ENCODE results near the gene FGL2.
"Not testable (repeated sequence)": the region's sequence is repeated elsewhere in the genome, so short reads cannot be mapped to it uniquely, and the experiment has no call there.

Gene FGL2

DNA sequence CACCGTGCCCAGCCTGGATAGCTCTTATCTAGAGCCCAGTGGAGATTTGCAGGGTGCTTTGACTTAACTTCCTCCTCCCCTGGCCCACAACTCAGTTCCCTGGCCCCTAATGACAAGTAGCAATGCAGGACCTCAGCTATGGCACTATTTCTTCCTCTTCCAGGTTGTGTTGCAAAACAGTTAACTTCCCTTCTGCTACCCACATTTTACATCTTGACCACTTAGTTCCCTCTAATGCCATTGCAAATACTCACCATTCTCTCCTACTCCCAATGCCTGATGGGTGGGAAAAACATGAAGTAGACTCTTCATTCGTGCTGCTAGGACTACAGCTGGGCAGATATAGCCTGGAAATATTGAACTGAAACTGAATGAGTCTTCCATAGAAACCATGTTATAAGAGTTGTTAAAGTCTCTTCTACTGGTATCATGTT is 39.1 kb upstream of the FGL2 start:
- Histone ChIP-seq H3K27ac (ENCODE audit: insufficient read depth, low read depth, low read length, poor library complexity, severe bottlenecking) (no peak overlapping the region), H3K36me3 (ENCODE audit: control insufficient read depth, insufficient read depth, low read length) (no peaks in the 10 kb centered on the region), H3K9me3 (ENCODE audit: control insufficient read depth, low read length) (no peaks in the 10 kb centered on the region), H3K27me3 (ENCODE audit: control insufficient read depth, insufficient read depth, low read length, poor library complexity, severe bottlenecking) (no peaks in the 10 kb centered on the region), H3K4me1 (ENCODE audit: control insufficient read depth, insufficient read depth, low read length) (no peaks in the 10 kb centered on the region), H3K4me3 (ENCODE audit: insufficient read depth, low read depth, low read length) (no peak overlapping the region)
- WGBS, 2 experiments = 90 to 96% methylated on average over 2 of the region's 2 CpGs

DNA sequence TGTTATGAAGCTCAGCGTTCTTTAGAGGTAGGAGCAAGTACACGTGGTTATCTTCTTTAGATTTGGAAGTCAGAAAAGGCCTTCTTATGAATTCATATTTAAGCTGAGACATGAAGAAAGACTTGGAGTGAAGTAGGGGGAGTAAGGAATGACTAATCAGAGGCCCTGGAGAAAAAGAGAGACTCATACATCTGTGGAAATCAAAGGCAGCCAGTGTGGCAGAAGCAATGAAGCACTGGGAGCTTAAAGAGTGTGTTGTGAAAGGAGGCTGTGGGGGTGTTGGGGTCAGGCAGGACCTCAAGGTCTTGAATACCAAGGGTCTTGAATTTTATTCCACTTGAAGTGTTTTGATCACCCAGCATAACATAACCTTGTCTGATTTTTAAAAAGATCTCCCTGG is 35.7 kb upstream of the FGL2 start:
- Histone ChIP-seq H3K36me3 (ENCODE audit: control insufficient read depth, insufficient read depth, low read length) (no peaks in the 10 kb centered on the region), H3K27me3 (ENCODE audit: control insufficient read depth, insufficient read depth, low read length, poor library complexity, severe bottlenecking) (no peaks in the 10 kb centered on the region), H3K9me3 (ENCODE audit: control insufficient read depth, low read length) (no peaks in the 10 kb centered on the region), H3K4me1 (ENCODE audit: control insufficient read depth, insufficient read depth, low read length) (no peaks in the 10 kb centered on the region), H3K4me3 (ENCODE audit: insufficient read depth, low read depth, low read length) (no peak overlapping the region), H3K27ac (ENCODE audit: insufficient read depth, low read depth, low read length, poor library complexity, severe bottlenecking) (no peak overlapping the region)
- 96 to 98% methylated on average over 2 of the region's 2 CpGs for WGBS, 2 experiments

DNA sequence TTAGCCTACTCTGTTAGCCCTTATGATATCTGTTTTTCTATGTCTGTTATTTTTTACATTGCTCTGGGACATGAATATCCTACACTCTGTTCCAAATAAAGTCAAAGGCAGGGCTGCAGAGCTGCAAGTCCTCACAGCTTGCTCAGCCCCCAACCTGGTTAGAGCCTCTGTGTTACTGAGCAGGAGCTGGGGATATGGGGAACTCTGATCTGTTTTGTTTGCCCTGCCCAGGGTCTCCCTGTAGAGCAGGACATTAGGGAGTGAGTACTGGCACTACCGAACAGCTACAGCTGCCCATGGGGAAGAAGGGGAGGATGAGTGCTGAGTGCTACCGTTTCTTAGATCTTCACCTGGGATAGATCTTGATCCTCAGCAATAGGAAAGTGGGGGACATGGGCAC is 32.8 kb upstream of the FGL2 start:
- Histone ChIP-seq H3K4me3 (ENCODE audit: insufficient read depth, low read depth, low read length) (no peak overlapping the region), H3K9me3 (ENCODE audit: control insufficient read depth, low read length) (no peaks in the 10 kb centered on the region), H3K27ac (ENCODE audit: insufficient read depth, low read depth, low read length, poor library complexity, severe bottlenecking) (no peak overlapping the region), H3K4me1 (ENCODE audit: control insufficient read depth, insufficient read depth, low read length) (no peaks in the 10 kb centered on the region), H3K36me3 (ENCODE audit: control insufficient read depth, insufficient read depth, low read length) (no peaks in the 10 kb centered on the region), H3K27me3 (ENCODE audit: control insufficient read depth, insufficient read depth, low read length, poor library complexity, severe bottlenecking) (no peaks in the 10 kb centered on the region)
- 84 to 87% methylated on average over 2 of the region's 2 CpGs for WGBS, 2 experiments

DNA sequence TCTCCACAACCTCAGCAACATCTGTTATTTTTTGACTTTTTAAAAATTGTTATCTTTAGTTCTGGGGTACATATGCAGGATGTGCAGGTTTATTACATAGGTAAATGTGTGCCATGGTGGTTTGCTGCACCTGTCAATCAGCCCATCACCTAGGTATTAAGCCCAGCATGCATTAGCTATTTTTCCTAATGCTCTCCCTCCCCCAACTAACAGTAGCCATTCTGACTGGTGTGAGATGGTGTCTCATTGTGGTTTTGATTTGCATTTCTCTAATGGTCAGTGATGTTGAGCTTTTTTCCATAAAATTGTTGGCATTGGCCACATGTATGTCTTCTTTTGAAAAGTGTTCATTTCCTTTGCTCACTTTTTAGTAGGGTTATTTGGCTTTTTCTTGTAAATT is 29.2 kb upstream of the FGL2 start:
- not testable (repeated sequence) for H3K27me3 ChIP-seq (ENCODE audit: control insufficient read depth, insufficient read depth, low read length, poor library complexity, severe bottlenecking); H3K27ac ChIP-seq (ENCODE audit: insufficient read depth, low read depth, low read length, poor library complexity, severe bottlenecking); H3K9me3 ChIP-seq (ENCODE audit: control insufficient read depth, low read length); H3K36me3 ChIP-seq (ENCODE audit: control insufficient read depth, insufficient read depth, low read length); H3K4me1 ChIP-seq (ENCODE audit: control insufficient read depth, insufficient read depth, low read length); H3K4me3 ChIP-seq (ENCODE audit: insufficient read depth, low read depth, low read length)

GRCh38 chr7:77226357-77226839 is 26.8 kb upstream of the FGL2 start:
- Histone ChIP-seq H3K27ac (ENCODE audit: insufficient read depth, low read depth, low read length, poor library complexity, severe bottlenecking) (no peak overlapping the region), H3K27me3 (ENCODE audit: control insufficient read depth, insufficient read depth, low read length, poor library complexity, severe bottlenecking) (no peaks in the 10 kb centered on the region), H3K9me3 (ENCODE audit: control insufficient read depth, low read length) (no peaks in the 10 kb centered on the region), H3K4me1 (ENCODE audit: control insufficient read depth, insufficient read depth, low read length) (no peaks in the 10 kb centered on the region), H3K4me3 (ENCODE audit: insufficient read depth, low read depth, low read length) (no peak overlapping the region), H3K36me3 (ENCODE audit: control insufficient read depth, insufficient read depth, low read length) (no peaks in the 10 kb centered on the region)
- WGBS, 2 experiments = 87 to 93% methylated on average over 1 of the region's 1 CpG

GRCh38 chr7:77223261-77223660 is 23.6 kb upstream of the FGL2 start:
- 87 to 88% methylated on average over 2 of the region's 2 CpGs for WGBS, 2 experiments
- no peaks in the 10 kb centered on the region for H3K36me3 ChIP-seq (ENCODE audit: control insufficient read depth, insufficient read depth, low read length)
- no peaks in the 10 kb centered on the region for H3K27me3 ChIP-seq (ENCODE audit: control insufficient read depth, insufficient read depth, low read length, poor library complexity, severe bottlenecking)

DNA sequence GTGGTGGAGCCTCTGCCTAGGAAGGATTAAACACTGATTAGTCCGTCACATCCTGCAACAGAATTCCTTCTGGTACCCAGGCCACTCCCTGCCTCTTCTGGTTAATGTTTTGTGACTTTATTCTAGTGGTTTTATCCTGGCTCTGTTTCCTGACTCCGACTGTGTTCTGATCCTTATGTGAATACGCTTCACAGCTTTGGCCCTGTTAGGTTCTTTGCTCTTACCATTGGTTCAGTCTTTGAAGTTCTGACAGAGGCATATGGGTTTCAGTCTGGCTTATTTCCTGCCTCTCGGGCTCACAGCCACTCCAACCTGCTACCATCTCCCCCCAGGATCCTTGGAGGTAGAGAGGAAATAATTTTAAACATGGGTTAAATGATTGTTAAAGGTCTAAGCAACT is 23.2 kb upstream of the FGL2 start:
- WGBS, 2 experiments = 94 to 95% methylated on average over 3 to 4 of the region's 4 CpGs
- no peak overlapping the region for H3K27ac ChIP-seq (ENCODE audit: insufficient read depth, low read depth, low read length, poor library complexity, severe bottlenecking)
- no peaks in the 10 kb centered on the region for H3K9me3 ChIP-seq (ENCODE audit: control insufficient read depth, low read length)
- H3K27me3 ChIP-seq (ENCODE audit: control insufficient read depth, insufficient read depth, low read length, poor library complexity, severe bottlenecking) = no peaks in the 10 kb centered on the region
- H3K4me3 ChIP-seq (ENCODE audit: insufficient read depth, low read depth, low read length) = no peak overlapping the region
- no peaks in the 10 kb centered on the region for H3K4me1 ChIP-seq (ENCODE audit: control insufficient read depth, insufficient read depth, low read length)
- H3K36me3 ChIP-seq (ENCODE audit: control insufficient read depth, insufficient read depth, low read length) = no peaks in the 10 kb centered on the region

More at GRCh38 chr7:77223261-77223660, 23.6 kb upstream of the FGL2 start:
- H3K4me3 ChIP-seq (ENCODE audit: insufficient read depth, low read depth, low read length) = no peak overlapping the region
- no peak overlapping the region for H3K27ac ChIP-seq (ENCODE audit: insufficient read depth, low read depth, low read length, poor library complexity, severe bottlenecking)
- H3K9me3 ChIP-seq (ENCODE audit: control insufficient read depth, low read length) = no peaks in the 10 kb centered on the region
- H3K4me1 ChIP-seq (ENCODE audit: control insufficient read depth, insufficient read depth, low read length) = no peaks in the 10 kb centered on the region

- no peaks in the 10 kb centered on the region for H3K9me3 ChIP-seq (ENCODE audit: control insufficient read depth, low read length)
- no peak overlapping the region for H3K4me3 ChIP-seq (ENCODE audit: insufficient read depth, low read depth, low read length)
- no peaks in the 10 kb centered on the region for H3K36me3 ChIP-seq (ENCODE audit: control insufficient read depth, insufficient read depth, low read length)
- no peaks in the 10 kb centered on the region for H3K27me3 ChIP-seq (ENCODE audit: control insufficient read depth, insufficient read depth, low read length, poor library complexity, severe bottlenecking)
- H3K4me1 ChIP-seq (ENCODE audit: control insufficient read depth, insufficient read depth, low read length) = no peaks in the 10 kb centered on the region
- 92% methylated on average over 3 to 4 of the region's 4 CpGs for WGBS, 2 experiments
- H3K27ac ChIP-seq (ENCODE audit: insufficient read depth, low read depth, low read length, poor library complexity, severe bottlenecking) = no peak overlapping the region
Observed at GRCh38 chr7:77222065-77222464, 22.4 kb upstream of the FGL2 start.

GRCh38 chr7:77219701-77220331 is 20.2 kb upstream of the FGL2 start:
- 95 to 98% methylated on average over 10 of the region's 10 CpGs for WGBS, 2 experiments

DNA sequence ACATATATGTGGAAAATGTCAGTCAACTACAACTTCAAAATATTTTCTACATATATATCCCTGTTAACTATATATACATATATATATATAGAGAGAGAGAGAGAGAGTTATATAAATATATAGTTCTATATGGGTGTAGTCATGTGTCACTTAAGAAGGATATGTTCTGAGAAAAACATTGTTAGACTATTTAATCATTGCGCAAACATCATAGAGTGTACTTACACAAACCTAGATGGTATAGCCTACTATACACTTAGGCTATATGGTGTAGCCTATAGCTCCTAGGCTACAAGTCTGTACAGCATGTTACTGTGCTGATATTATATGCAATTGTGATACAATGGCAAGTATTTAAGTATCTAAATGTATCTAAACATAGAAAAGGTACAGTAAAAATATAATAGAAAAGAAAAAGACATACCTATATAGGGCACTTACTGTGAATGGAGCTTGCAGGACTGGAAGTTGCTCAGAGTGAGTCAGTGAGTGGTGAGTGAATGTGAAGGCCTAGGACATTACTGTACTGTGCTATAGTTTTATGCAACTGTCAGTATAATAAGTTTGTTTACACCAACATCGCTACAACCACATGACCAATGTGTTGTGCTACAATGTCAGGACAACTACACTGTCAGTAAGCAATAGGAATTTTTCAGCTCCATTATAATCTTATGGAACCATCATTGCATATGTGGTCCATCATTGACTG is 18.0 kb upstream of the FGL2 start:
- no peak overlapping the region for H3K27ac ChIP-seq (ENCODE audit: insufficient read depth, low read depth, low read length, poor library complexity, severe bottlenecking)
- WGBS, 2 experiments = 71 to 93% methylated on average over 1 to 2 of the region's 2 CpGs
- H3K36me3 ChIP-seq (ENCODE audit: control insufficient read depth, insufficient read depth, low read length) = no peaks in the 10 kb centered on the region
- H3K9me3 ChIP-seq (ENCODE audit: control insufficient read depth, low read length) = no peaks in the 10 kb centered on the region
- no peaks in the 10 kb centered on the region for H3K27me3 ChIP-seq (ENCODE audit: control insufficient read depth, insufficient read depth, low read length, poor library complexity, severe bottlenecking)
- no peaks in the 10 kb centered on the region for H3K4me1 ChIP-seq (ENCODE audit: control insufficient read depth, insufficient read depth, low read length)
- H3K4me3 ChIP-seq (ENCODE audit: insufficient read depth, low read depth, low read length) = no peak overlapping the region

More at GRCh38 chr7:77219701-77220331, 20.2 kb upstream of the FGL2 start:
- H3K27me3 ChIP-seq (ENCODE audit: control insufficient read depth, insufficient read depth, low read length, poor library complexity, severe bottlenecking); H3K27ac ChIP-seq (ENCODE audit: insufficient read depth, low read depth, low read length, poor library complexity, severe bottlenecking); H3K4me1 ChIP-seq (ENCODE audit: control insufficient read depth, insufficient read depth, low read length); H3K4me3 ChIP-seq (ENCODE audit: insufficient read depth, low read depth, low read length); H3K36me3 ChIP-seq (ENCODE audit: control insufficient read depth, insufficient read depth, low read length); H3K9me3 ChIP-seq (ENCODE audit: control insufficient read depth, low read length): not testable (repeated sequence)
